Tibial nerve (tissue), 4 donors: ENCODE measurements around the gene LRRC31. TPM values are rescaled to one million over a fixed set of nuclear protein-coding genes. Genes with fewer than 3 reads are reported as not detected.
A peak's percentile ranks its signal among the peaks of the same experiment; 100 is the strongest.

ENCODE experiments used
- DNase-seq, 2 donors: peaks; one replicate each; pipeline ENCODE4 v3.0.0-alpha.2; 2019; ENCODE audit warnings: low spot score in 2 of 2
- H3K27ac ChIP-seq, 4 donors: fragments of 200-600 bp; sonication (generic) in 3 of 4; one replicate each; pipeline ENCODE4 v1.5.1; 2017 to 2019; ENCODE audit warnings: mild to moderate bottlenecking in 1 of 4
- H3K27me3 ChIP-seq, 2 donors: fragments of 200-600 bp; sonication (generic) in 1 of 2; one replicate each; pipeline versions ENCODE4 v1.5.1 to v1.6.0; 2017 to 2019
- H3K36me3 ChIP-seq, 3 donors: fragments of 200-600 bp; sonication (generic); one replicate each; pipeline ENCODE4 v1.5.1; 2018 to 2019
- H3K4me1 ChIP-seq, 4 donors: fragments of 200-600 bp; sonication (generic) in 3 of 4; one replicate each; pipeline ENCODE4 v1.5.1; 2017 to 2019
- H3K4me3 ChIP-seq, 4 donors: fragments of 200-600 bp; sonication (generic) in 3 of 4; one replicate each; pipeline ENCODE4 v1.5.1; 2017 to 2019; ENCODE audit warnings: mild to moderate bottlenecking in 1 of 4, moderate library complexity in 1 of 4
- H3K9me3 ChIP-seq, 4 donors: fragments of 200-600 bp; sonication (generic) in 3 of 4; one replicate each; pipeline ENCODE4 v1.5.1; 2017 to 2019
- EP300 ChIP-seq, 2 donors: sonication (generic); formaldehyde crosslinking; IDR thresholded peaks; one replicate each; pipeline ENCODE4 v1.6.1; 2017; ENCODE audit warnings: antibody characterized with exemption in 2 of 2, mild to moderate bottlenecking in 1 of 2
- POLR2A ChIP-seq, 2 donors: fragments of 450-650 bp; IDR thresholded peaks; one replicate each; pipeline ENCODE4 v1.6.1; 2017; ENCODE audit warnings: antibody characterized with exemption in 2 of 2, mild to moderate bottlenecking in 2 of 2, moderate library complexity in 2 of 2
- WGBS, 2 donors: methylation state at CpG; one replicate each; pipeline ENCODE4 v1.1.5; 2018; 5-methylcytosine and 5-hydroxymethylcytosine counted together
- total RNA-seq, 4 donors: library from RNA; depleted of rRNA; stranded (reverse); fragments of >200 nt; gene quantifications; one replicate each; pipeline ENCODE4 v1.1.0, GENCODE V29; 2016
- TF ChIP-seq, protein P1 (sequence below), 5 experiments: fragments of 200-600 bp in 3 of 5; fragments of 450-650 bp in 2 of 5; sonication (generic) in 3 of 5; IDR thresholded peaks; one replicate each; pipeline ENCODE4 v1.5.1; 2016 to 2019; ENCODE audit warnings: antibody characterized with exemption in 5 of 5, mild to moderate bottlenecking in 3 of 5, moderate library complexity in 2 of 5

The LRRC31 gene
- total RNA-seq, 4 donors from 2014 or later = not detected

DNA sequence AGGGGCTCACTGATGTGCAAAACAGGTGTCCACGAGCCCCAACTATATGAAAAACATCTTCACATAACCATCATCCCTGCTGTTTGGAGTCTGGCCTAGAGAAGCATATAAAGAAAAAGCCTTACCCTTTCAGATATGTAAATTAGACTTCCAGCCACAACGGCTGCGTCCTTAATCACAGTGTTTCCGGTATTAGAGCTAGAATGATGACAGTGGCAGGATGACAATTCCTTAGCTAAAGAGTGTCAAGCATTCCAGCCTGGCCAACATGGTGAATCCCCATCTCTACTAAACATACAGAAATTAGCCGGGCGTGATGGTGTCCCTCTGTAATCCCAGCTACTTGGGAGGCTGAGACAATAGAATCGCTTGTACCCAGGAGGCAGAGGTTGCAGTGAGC, 22.2 kb upstream of the LRRC31 start:
- Histone ChIP-seq H3K36me3 (no peaks in the 10 kb centered on the region), H3K4me3 (no peak overlapping the region), H3K9me3 (no peaks in the 10 kb centered on the region), H3K27ac (no peak overlapping the region), H3K27me3 (no peaks in the 10 kb centered on the region), H3K4me1 (peaks cover 0 to 2% (median 0%) of the 10 kb centered on the region in 4 donors)
- TF ChIP-seq, protein P1, sequence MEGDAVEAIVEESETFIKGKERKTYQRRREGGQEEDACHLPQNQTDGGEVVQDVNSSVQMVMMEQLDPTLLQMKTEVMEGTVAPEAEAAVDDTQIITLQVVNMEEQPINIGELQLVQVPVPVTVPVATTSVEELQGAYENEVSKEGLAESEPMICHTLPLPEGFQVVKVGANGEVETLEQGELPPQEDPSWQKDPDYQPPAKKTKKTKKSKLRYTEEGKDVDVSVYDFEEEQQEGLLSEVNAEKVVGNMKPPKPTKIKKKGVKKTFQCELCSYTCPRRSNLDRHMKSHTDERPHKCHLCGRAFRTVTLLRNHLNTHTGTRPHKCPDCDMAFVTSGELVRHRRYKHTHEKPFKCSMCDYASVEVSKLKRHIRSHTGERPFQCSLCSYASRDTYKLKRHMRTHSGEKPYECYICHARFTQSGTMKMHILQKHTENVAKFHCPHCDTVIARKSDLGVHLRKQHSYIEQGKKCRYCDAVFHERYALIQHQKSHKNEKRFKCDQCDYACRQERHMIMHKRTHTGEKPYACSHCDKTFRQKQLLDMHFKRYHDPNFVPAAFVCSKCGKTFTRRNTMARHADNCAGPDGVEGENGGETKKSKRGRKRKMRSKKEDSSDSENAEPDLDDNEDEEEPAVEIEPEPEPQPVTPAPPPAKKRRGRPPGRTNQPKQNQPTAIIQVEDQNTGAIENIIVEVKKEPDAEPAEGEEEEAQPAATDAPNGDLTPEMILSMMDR (IDR thresholded peaks at IDR 0.05) = no peak
- TF ChIP-seq POLR2A (IDR thresholded peaks at IDR 0.05) (no peak), EP300 (IDR thresholded peaks at IDR 0.05) (no peak)
- DNase-seq = no peak
- 71% methylated on average over 7 of the region's 7 CpGs for WGBS, 2 donors

DNA sequence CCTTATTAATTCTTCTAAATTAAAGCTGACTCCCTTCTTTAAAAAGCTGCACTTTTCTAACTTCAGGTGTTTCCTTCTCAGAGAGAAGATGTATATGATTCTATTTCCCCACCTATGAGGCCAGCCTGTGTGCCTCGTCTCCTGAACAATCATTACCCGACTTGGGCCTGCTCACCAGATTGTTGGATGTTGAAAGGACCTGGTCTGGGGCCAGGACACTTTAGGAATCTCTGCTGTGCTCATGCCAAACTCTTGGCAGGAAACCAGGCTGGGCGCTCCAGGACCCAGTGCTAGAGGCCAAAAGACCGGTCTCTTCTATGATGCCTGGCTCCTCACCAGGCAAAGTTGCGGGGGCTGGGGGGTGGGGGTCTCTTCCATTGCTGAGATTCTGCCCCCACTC, 16.9 kb upstream of the LRRC31 start:
- Histone ChIP-seq H3K27me3 (no peaks in the 10 kb centered on the region), H3K36me3 (no peaks in the 10 kb centered on the region), H3K27ac (peak overlapping the region in 1 of 4 donors; percentile 26), H3K4me1 (peaks cover 0 to 10% (median 0%) of the 10 kb centered on the region in 4 donors), H3K9me3 (no peaks in the 10 kb centered on the region), H3K4me3 (no peak overlapping the region)
- peak in 1 of 2 donors; percentile 23 for DNase-seq
- TF ChIP-seq, protein P1 (IDR thresholded peaks at IDR 0.05) = no peak
- TF ChIP-seq POLR2A (IDR thresholded peaks at IDR 0.05) (no peak), EP300 (IDR thresholded peaks at IDR 0.05) (no peak)
- 26 to 29% methylated on average over 4 to 5 of the region's 5 CpGs for WGBS, 2 donors

GRCh38 chr3:169880576-169881250, 11.0 kb upstream of the LRRC31 start:
- DNase-seq = no peak
- Histone ChIP-seq H3K27ac (no peak overlapping the region), H3K27me3 (no peaks in the 10 kb centered on the region), H3K4me3 (no peak overlapping the region), H3K9me3 (no peaks in the 10 kb centered on the region), H3K4me1 (no peaks in the 10 kb centered on the region), H3K36me3 (no peaks in the 10 kb centered on the region)
- TF ChIP-seq, protein P1 (IDR thresholded peaks at IDR 0.05) = no peak
- TF ChIP-seq EP300 (IDR thresholded peaks at IDR 0.05) = no peak
- no peak for TF ChIP-seq POLR2A (IDR thresholded peaks at IDR 0.05)
- 76 to 78% methylated on average over 4 of the region's 4 CpGs for WGBS, 2 donors

DNA sequence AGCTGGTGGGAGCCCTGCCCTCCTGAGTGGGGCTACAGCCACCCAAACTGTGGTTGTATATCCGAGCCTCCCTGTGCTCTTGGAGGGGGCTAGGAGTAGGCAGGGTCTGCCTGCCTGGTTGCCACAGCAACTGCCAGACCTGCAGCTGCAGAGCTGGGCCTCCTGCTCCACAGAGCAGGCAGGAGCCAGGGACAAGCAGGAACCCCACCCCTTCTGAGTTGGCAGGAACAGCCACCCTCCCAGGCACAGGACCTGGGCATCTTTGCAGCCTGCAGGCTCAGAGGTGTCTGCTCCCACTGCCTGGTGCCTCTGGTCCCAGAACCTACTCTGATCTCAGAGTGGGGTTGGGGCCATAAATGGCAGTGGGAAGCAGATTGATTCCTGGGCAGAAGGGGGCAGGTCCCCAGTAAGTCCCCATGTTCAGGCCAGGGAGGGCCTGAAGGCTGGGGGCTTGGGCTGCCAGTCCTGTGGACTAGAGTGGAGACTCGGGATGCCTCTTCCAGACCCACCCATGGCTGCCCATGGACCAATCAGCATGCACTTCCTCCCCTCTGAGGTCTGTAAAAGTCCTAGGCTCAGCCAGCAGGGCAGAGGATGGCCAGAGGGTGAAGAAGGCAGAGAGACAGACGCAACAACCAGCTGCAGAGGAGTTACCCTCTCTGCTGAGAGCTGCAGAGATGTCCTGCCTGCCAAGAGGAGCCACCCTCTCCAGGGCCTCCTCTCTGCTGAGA, 10.3 kb upstream of the LRRC31 start:
- H3K27me3 ChIP-seq = no peaks in the 10 kb centered on the region
- no peaks in the 10 kb centered on the region for H3K9me3 ChIP-seq
- no peak for TF ChIP-seq EP300 (IDR thresholded peaks at IDR 0.05)
- no peak for TF ChIP-seq POLR2A (IDR thresholded peaks at IDR 0.05)
- TF ChIP-seq, protein P1 (IDR thresholded peaks at IDR 0.05) = no peak
- H3K4me1 ChIP-seq = no peaks in the 10 kb centered on the region
- H3K4me3 ChIP-seq = no peak overlapping the region
- no peaks in the 10 kb centered on the region for H3K36me3 ChIP-seq
- H3K27ac ChIP-seq = no peak overlapping the region
- 37 to 39% methylated on average over 3 of the region's 3 CpGs for WGBS, 2 donors
- DNase-seq = no peak

DNA sequence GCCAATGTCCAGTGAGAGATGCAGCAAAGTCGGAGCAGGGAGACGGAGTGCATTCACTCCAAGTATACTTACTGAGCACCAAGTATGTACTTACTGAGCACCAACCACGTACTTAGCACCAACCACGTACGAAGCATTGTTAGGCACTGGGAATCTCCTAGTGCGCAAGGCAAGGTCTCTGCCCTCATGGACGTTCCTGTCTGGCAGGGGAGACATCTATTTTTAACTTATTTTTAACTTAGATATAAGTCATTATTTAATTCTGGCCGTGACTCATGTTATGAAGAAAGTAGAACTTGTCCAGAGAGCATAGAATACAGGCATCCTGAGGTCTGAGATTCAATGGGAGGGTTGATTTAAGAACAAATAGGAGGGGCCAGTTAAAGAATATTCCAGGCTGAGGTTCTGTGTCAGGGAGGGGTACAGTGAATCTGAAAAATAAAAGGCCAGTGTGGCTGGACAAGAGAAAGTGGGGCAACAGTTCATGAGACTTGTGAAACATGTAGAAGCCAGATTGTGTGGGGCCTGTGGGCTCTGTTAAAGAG, 9.3 kb upstream of the LRRC31 start:
- H3K9me3 ChIP-seq = no peaks in the 10 kb centered on the region
- H3K36me3 ChIP-seq = no peaks in the 10 kb centered on the region
- no peak overlapping the region for H3K4me3 ChIP-seq
- no peak for DNase-seq
- H3K4me1 ChIP-seq = no peaks in the 10 kb centered on the region
- 80 to 84% methylated on average over 8 of the region's 8 CpGs for WGBS, 2 donors
- no peaks in the 10 kb centered on the region for H3K27me3 ChIP-seq
- TF ChIP-seq EP300 (IDR thresholded peaks at IDR 0.05) (no peak), POLR2A (IDR thresholded peaks at IDR 0.05) (no peak)
- TF ChIP-seq, protein P1 (IDR thresholded peaks at IDR 0.05) = no peak
- H3K27ac ChIP-seq = no peak overlapping the region
